H9 (cell line): ENCODE measurements around the gene IFNL3. TPM values are rescaled to one million over a fixed set of nuclear protein-coding genes. Genes with fewer than 3 reads are reported as not detected.

Experiments
- DNase-seq: peaks from one replicate; pipeline ENCODE4 v3.0.0-alpha.2; 2017
- H2AFZ ChIP-seq: one replicate; pipeline ENCODE4 v1.6.1; 2013; ENCODE audit warnings: mild to moderate bottlenecking, low read length, control low read depth, moderate library complexity
- H2AK5ac ChIP-seq: 2 replicates; pipeline ENCODE4 v1.6.1; 2013; ENCODE audit warnings: low read length, control low read depth, mixed read lengths; ENCODE audit not compliant: insufficient read length
- H2BK120ac ChIP-seq: one replicate; pipeline ENCODE4 v1.6.1; 2013; ENCODE audit warnings: low read depth, mild to moderate bottlenecking, low read length, control low read depth, inconsistent platforms; ENCODE audit not compliant: poor library complexity, severe bottlenecking
- H2BK12ac ChIP-seq: 2 replicates; pipeline ENCODE4 v1.6.1; 2013; ENCODE audit warnings: low read length, control low read depth, mixed read lengths, low read depth; ENCODE audit not compliant: insufficient read length
- H2BK15ac ChIP-seq: 2 replicates; pipeline ENCODE4 v1.6.1; 2013; ENCODE audit warnings: low read depth, low read length, control low read depth
- H2BK20ac ChIP-seq: one replicate; pipeline ENCODE4 v1.6.1; 2013; ENCODE audit warnings: low read depth, mild to moderate bottlenecking, low read length, control low read depth, inconsistent platforms; ENCODE audit not compliant: poor library complexity, severe bottlenecking
- H2BK5ac ChIP-seq: 2 replicates; pipeline ENCODE4 v1.6.1; 2013; ENCODE audit warnings: low read length, control low read depth, mixed read lengths; ENCODE audit not compliant: insufficient read length
- H3K14ac ChIP-seq: 2 replicates; pipeline ENCODE4 v1.6.1; 2013; ENCODE audit warnings: low read length, control low read depth; ENCODE audit not compliant: insufficient read depth
- H3K18ac ChIP-seq: 2 replicates; pipeline ENCODE4 v1.6.1; 2013; ENCODE audit warnings: low read depth, mild to moderate bottlenecking, mixed read lengths, low read length, control low read depth; ENCODE audit not compliant: insufficient read length
- H3K23ac ChIP-seq: 2 replicates; pipeline ENCODE4 v1.6.1; 2013; ENCODE audit warnings: low read length, control low read depth, mixed read lengths, low read depth; ENCODE audit not compliant: insufficient read length
- H3K23me2 ChIP-seq: 2 replicates; pipeline ENCODE4 v1.6.1; 2013; ENCODE audit warnings: low read depth, mild to moderate bottlenecking, mixed read lengths, low read length, control low read depth; ENCODE audit not compliant: insufficient read length, poor library complexity, severe bottlenecking
- H3K27ac ChIP-seq: 2 replicates; pipeline ENCODE4 v1.5.1; 2013; ENCODE audit warnings: low read length, control low read depth, mixed read lengths, low read depth; ENCODE audit not compliant: insufficient read length
- H3K27me3 ChIP-seq: 2 replicates; pipeline ENCODE4 v1.6.1; 2013; ENCODE audit warnings: low read length, control low read depth, inconsistent platforms; ENCODE audit not compliant: insufficient read depth
- H3K4ac ChIP-seq: 2 replicates; pipeline ENCODE4 v1.6.1; 2013; ENCODE audit warnings: low read depth, mild to moderate bottlenecking, control low read depth, inconsistent platforms, low read length, moderate library complexity
- H3K4me1 ChIP-seq: 2 replicates; pipeline ENCODE4 v1.6.1; 2013; ENCODE audit warnings: low read length, control low read depth, inconsistent platforms; ENCODE audit not compliant: insufficient read depth
- H3K4me2 ChIP-seq: 2 replicates; pipeline ENCODE4 v1.6.1; 2013; ENCODE audit warnings: low read length, control low read depth, mixed read lengths; ENCODE audit not compliant: insufficient read length, insufficient read depth
- H3K56ac ChIP-seq: 2 replicates; pipeline ENCODE4 v1.6.1; 2013; ENCODE audit warnings: low read depth, mild to moderate bottlenecking, mixed read lengths, low read length, control low read depth; ENCODE audit not compliant: insufficient read length
- H3K79me1 ChIP-seq: 2 replicates; pipeline ENCODE4 v1.6.1; 2013; ENCODE audit warnings: low read depth, mild to moderate bottlenecking, moderate library complexity, low read length, control low read depth, inconsistent platforms; ENCODE audit not compliant: insufficient read depth, poor library complexity, severe bottlenecking
- H3K79me2 ChIP-seq: 2 replicates; pipeline ENCODE4 v1.6.1; 2013; ENCODE audit warnings: low read length, control low read depth, inconsistent platforms; ENCODE audit not compliant: insufficient read depth
- H3K9ac ChIP-seq: 2 replicates; pipeline ENCODE4 v1.6.1; 2013; ENCODE audit warnings: low read length, control low read depth, mixed read lengths; ENCODE audit not compliant: insufficient read length; ENCODE audit errors: extremely low read depth
- H3K9me3 ChIP-seq: one replicate; pipeline ENCODE4 v1.6.1; 2013; ENCODE audit warnings: low read depth, low read length, inconsistent platforms; ENCODE audit not compliant: control insufficient read depth
- H3T11ph ChIP-seq: one replicate; pipeline ENCODE4 v1.6.1; 2013; ENCODE audit warnings: mild to moderate bottlenecking, low read length, control low read depth, inconsistent platforms
- H4K20me1 ChIP-seq: one replicate; pipeline ENCODE4 v1.6.1; 2013; ENCODE audit not compliant: control insufficient read depth, insufficient read length, insufficient read depth
- H4K5ac ChIP-seq: 2 replicates; pipeline ENCODE4 v1.6.1; 2013; ENCODE audit warnings: low read depth, mild to moderate bottlenecking, mixed read lengths, low read length, control low read depth; ENCODE audit not compliant: insufficient read length
- H4K8ac ChIP-seq: replicated peaks from 2 replicates; pipeline ENCODE4 v1.6.1; 2013; ENCODE audit warnings: low read length, control low read depth, mixed read lengths, low read depth; ENCODE audit not compliant: insufficient read length
- H4K91ac ChIP-seq: 2 replicates; pipeline ENCODE4 v1.6.1; 2013; ENCODE audit warnings: low read depth, mild to moderate bottlenecking, moderate library complexity, mixed read lengths, low read length, control low read depth; ENCODE audit not compliant: insufficient read length
- H3K27ac Mint-ChIP-seq, 3 experiments: 2 replicates in 2 of 3; 3 replicates in 1 of 3; pipeline ENCODE4 v1.8.0; 2020 to 2021; ENCODE audit warnings: mixed read lengths in 3 of 3, mild to moderate bottlenecking in 1 of 3, moderate library complexity in 1 of 3
- H3K27me3 Mint-ChIP-seq: 2 replicates; pipeline ENCODE4 v1.8.0; 2021; ENCODE audit warnings: low read depth, mild to moderate bottlenecking, moderate library complexity, mixed read lengths
- H3K36me3 Mint-ChIP-seq, 3 experiments: 2 replicates in 2 of 3; 3 replicates in 1 of 3; pipeline ENCODE4 v1.8.0; 2020 to 2021; ENCODE audit warnings: low read depth in 3 of 3, mixed read lengths in 3 of 3; ENCODE audit not compliant: insufficient read depth in 1 of 3
- H3K4me1 Mint-ChIP-seq, 2 experiments: 2 replicates each; pipeline ENCODE4 v1.8.0; 2020; ENCODE audit warnings: mixed read lengths in 2 of 2
- H3K4me3 Mint-ChIP-seq, 2 experiments: 2 replicates in 1 of 2; 3 replicates in 1 of 2; pipeline ENCODE4 v1.8.0; 2020 to 2021; ENCODE audit warnings: mild to moderate bottlenecking in 2 of 2, mixed read lengths in 2 of 2, moderate library complexity in 1 of 2
- H3K9me3 Mint-ChIP-seq, 2 experiments: 2 replicates in 1 of 2; 3 replicates in 1 of 2; pipeline ENCODE4 v1.8.0; 2020; ENCODE audit warnings: mild to moderate bottlenecking in 2 of 2, mixed read lengths in 2 of 2, moderate library complexity in 1 of 2
- WGBS: extraction: QIAGEN DNeasy Blood & Tissue Kit; methylation state at CpG from one replicate; pipeline ENCODE4 v1.1.7; 2013; ENCODE audit warnings: missing lambda C conversion rate, low lambda C conversion rate, mixed read lengths; ENCODE audit not compliant: insufficient read length; ENCODE audit errors: extremely low coverage; 5-methylcytosine and 5-hydroxymethylcytosine counted together
- total RNA-seq: library from RNA; stranded (reverse); gene quantifications from 2 replicates; pipeline ENCODE4 v1.2.1, GENCODE V29; 2021
- TF ChIP-seq, protein P1 (sequence below): fragments of 200-600 bp; sonication (generic); conservative IDR thresholded peaks from 3 replicates; pipeline ENCODE4 v1.8.0; 2021; ENCODE audit warnings: antibody characterized with exemption, mild to moderate bottlenecking

Gene IFNL3
- total RNA-seq, 1 experiment from 2014 or later: not detected

DNA sequence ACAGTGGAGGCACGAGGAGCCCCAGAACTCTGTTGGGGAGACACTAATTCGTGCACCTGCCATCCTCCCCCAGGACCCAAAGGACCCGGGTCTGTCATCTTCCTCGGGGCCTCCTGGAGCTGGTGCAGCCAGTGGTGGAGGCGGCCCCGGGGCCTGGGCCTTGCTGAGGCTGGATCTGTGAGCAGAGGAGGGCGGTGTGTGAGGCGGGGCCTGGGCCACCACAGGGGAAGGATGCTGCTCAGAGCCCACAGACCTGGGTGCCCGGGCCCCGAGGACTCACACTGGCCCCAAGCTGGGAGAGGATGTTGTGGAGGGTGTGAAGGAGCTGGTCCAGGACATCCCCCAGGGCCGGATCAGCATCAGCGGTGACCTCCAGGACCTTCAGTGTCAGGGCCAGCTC is 8.3 kb downstream of the IFNL3 start:
- H3K14ac ChIP-seq: no peak overlapping the region
- H3T11ph ChIP-seq: no peak overlapping the region

More for the DNA sequence above, 8.3 kb downstream of the IFNL3 start:
- Histone ChIP-seq H2AK5ac (no peak overlapping the region), H3K23me2 (no peaks in the 10 kb centered on the region), H3K56ac (no peak overlapping the region), H3K4me2 (no peak overlapping the region), H3K23ac (no peak overlapping the region), H4K91ac (no peak overlapping the region), H3K9ac (no peak overlapping the region), H4K5ac (no peak overlapping the region), H2BK15ac (no peak overlapping the region), H2BK12ac (no peak overlapping the region), H3K27me3 (no peaks in the 10 kb centered on the region; the same call in 1 of the 2 replicates), H3K79me1 (no peaks in the 10 kb centered on the region), H3K18ac (no peak overlapping the region), H4K20me1 (no peaks in the 10 kb centered on the region), H2BK120ac (no peak overlapping the region), H4K8ac (no peak overlapping the region), H2AFZ (no peak overlapping the region), H3K79me2 (no peaks in the 10 kb centered on the region), H3K4me1 (no peaks in the 10 kb centered on the region), H3K27ac (no peak overlapping the region), H3K9me3 (no peaks in the 10 kb centered on the region), H3K4ac (no peak overlapping the region), H2BK20ac (no peak overlapping the region), H2BK5ac (no peak overlapping the region)
- H3K27ac Mint-ChIP-seq: no peak overlapping the region
- TF ChIP-seq, protein P1, sequence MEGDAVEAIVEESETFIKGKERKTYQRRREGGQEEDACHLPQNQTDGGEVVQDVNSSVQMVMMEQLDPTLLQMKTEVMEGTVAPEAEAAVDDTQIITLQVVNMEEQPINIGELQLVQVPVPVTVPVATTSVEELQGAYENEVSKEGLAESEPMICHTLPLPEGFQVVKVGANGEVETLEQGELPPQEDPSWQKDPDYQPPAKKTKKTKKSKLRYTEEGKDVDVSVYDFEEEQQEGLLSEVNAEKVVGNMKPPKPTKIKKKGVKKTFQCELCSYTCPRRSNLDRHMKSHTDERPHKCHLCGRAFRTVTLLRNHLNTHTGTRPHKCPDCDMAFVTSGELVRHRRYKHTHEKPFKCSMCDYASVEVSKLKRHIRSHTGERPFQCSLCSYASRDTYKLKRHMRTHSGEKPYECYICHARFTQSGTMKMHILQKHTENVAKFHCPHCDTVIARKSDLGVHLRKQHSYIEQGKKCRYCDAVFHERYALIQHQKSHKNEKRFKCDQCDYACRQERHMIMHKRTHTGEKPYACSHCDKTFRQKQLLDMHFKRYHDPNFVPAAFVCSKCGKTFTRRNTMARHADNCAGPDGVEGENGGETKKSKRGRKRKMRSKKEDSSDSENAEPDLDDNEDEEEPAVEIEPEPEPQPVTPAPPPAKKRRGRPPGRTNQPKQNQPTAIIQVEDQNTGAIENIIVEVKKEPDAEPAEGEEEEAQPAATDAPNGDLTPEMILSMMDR: no peak
- H3K4me1 Mint-ChIP-seq: peaks cover 0 to 3% of the 10 kb centered on the region in 2 experiments; a peak in 1 of 4 replicates
- H3K4me3 Mint-ChIP-seq: no peak overlapping the region
- DNase-seq: no peak
- no peaks in the 10 kb centered on the region for H3K9me3 Mint-ChIP-seq
- no CpG with 5 or more reads among the region's 12 CpGs for WGBS
- peaks cover 71% of the 10 kb centered on the region for H3K27me3 Mint-ChIP-seq
- H3K36me3 Mint-ChIP-seq: no peaks in the 10 kb centered on the region
